HG02588 (cell line): ENCODE results near the gene ZNF544.
"Not testable (repeated sequence)": the region's sequence is repeated elsewhere in the genome, so short reads cannot be mapped to it uniquely, and the experiment has no call there.

Experiments
- ATAC-seq: cut with Tn5 transposase; IDR thresholded peaks from one replicate; pipeline ENCODE4 v1.9.1; 2021; ENCODE audit warnings: mild to moderate bottlenecking, moderate library complexity; ENCODE audit not compliant: unreplicated experiment

ZNF544 gene

GRCh38 chr19:58304748-58305064 lies 76.0 kb downstream of the ZNF544 start:
- ATAC-seq, result no peak

GRCh38 chr19:58305065-58305931 lies 76.6 kb downstream of the ZNF544 start, which contains the start of gene ERVK3-1:
Gene ERVK3-1, plus strand, starts transcription at chr19:58305377. Its CDS starts 6,792 bp downstream, at chr19:58312169.
- peak; percentile 94 for ATAC-seq

GRCh38 chr19:58305932-58306323 lies 77.2 kb downstream of the ZNF544 start:
- ATAC-seq, result no peak

DNA sequence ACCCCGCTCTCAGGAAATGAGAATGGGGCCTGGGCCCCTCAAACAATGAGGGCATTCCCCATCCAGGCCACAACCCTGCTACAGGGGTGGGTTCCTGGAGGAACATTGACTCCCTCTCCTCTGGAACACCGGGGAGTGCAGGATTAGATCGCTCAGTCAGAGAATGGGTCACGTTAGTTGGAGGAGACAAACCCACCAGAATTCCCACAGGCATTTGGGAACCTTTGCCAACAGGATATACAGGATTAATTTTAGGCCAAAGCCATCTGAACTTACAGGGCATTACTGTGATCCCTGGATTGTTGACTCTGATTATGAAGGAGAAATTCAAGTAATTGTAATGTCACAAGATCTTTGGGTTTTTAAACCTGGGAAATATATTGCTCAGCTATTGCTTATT lies 79.0 kb downstream of the ZNF544 start:
- ATAC-seq, result no peak

DNA sequence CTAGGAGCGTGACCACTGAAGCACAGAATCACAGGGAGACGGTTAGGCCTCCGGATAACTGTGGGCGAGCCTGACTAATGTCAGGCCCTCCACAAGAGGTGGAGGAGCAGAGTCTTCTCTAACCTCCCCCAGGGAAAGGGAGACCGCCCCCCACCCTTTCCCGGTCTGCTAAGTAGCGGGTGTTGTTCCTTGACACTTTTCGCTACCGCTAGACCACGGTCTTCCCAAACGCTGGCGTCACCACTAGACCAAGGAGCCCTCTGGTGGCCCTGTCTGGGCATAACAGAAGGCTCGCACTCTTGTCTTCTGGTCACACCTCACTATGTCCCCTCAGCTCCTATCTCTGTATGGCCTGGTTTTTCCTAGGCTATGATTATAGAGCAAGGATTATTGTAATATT lies 82.0 kb downstream of the ZNF544 start:
- not testable (repeated sequence) for ATAC-seq

GRCh38 chr19:58311345-58311865 lies 82.7 kb downstream of the ZNF544 start:
- no peak for ATAC-seq
